GM18498 (cell line): Measurements from ENCODE around the gene SWSAP1.
A peak's percentile ranks its signal among the peaks of the same experiment; 100 is the strongest.
"Not testable (repeated sequence)": the region's sequence is repeated elsewhere in the genome, so short reads cannot be mapped to it uniquely, and the experiment has no call there.

Experiments used
- ATAC-seq: cut with Tn5 transposase; IDR thresholded peaks from one replicate; pipeline ENCODE4 v1.9.1; 2021; ENCODE audit warnings: mild to moderate bottlenecking, moderate library complexity; ENCODE audit not compliant: unreplicated experiment

Gene SWSAP1

GRCh38 chr19:11354102-11354501 lies 20.4 kb upstream of the SWSAP1 start:
- not testable (repeated sequence) for ATAC-seq

- no peak for ATAC-seq
These were observed 19.0 kb upstream of the SWSAP1 start, which contains the start of gene PLPPR2 for GRCh38 chr19:11355160-11356073. TSS of gene PLPPR2 (plus strand) at chr19:11355432. CDS start at chr19:11357674, 2,242 bp downstream.

DNA sequence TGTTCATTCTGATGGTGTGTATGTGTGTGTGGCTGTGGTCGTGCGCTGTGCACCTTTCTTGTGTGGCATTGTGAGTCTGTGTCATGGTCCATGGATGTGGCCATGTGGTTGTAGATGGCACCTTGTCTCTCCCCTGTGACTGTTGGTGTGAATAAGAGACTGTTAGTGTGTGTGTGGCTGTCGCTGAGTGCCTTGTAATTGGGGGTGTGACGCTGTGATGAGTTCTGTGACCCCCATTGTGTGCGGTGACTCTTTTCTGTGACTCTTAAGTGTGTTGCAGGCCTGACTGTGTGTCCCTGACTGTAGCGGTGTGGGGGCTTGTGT lies 18.4 kb upstream of the SWSAP1 start:
- ATAC-seq, result no peak

DNA sequence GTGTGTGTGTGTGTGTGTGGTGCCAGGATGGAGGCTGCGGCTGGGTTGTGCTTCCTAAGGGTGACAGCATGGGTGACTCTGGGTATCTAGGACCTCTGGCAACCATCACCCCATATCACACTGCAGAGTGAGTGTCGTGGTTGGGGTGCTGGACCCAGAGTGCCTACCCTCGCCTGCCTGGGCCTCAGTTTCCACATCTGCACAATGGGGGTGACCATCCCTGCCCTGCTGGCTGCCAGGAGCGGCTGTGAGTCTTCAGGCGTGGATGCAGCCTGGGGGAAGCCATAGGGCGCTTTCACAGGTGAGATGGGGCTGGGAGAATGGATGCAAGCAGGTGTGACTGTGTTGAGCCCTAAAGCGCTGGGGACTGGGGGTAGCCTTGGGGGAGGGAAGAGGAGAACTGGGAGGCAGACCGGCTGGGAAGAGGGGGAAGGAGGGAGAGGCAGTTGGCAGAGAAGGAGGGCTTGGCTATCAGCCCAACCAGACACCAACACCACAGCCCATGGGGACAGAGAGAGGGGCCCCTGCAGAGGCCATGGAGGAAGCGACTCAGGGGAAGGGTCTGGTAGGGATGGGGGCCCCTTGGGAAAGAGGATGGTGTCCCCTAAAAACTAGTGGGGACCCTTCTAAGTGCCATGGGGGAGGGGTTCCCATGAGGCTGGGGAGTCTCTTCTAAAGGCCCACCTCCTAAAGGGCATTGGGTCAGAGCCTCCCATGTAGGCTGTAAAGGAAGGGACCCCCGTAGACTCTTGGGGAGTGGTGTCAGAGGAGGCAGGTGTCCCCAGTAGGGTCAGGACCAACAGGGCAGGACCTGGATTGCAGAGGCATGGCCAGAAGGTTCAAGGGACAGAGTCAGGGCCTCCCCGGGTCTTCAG lies 17.6 kb upstream of the SWSAP1 start:
- ATAC-seq, result no peak

- ATAC-seq, result no peak
These were observed 15.0 kb upstream of the SWSAP1 start for GRCh38 chr19:11359421-11359820.

DNA sequence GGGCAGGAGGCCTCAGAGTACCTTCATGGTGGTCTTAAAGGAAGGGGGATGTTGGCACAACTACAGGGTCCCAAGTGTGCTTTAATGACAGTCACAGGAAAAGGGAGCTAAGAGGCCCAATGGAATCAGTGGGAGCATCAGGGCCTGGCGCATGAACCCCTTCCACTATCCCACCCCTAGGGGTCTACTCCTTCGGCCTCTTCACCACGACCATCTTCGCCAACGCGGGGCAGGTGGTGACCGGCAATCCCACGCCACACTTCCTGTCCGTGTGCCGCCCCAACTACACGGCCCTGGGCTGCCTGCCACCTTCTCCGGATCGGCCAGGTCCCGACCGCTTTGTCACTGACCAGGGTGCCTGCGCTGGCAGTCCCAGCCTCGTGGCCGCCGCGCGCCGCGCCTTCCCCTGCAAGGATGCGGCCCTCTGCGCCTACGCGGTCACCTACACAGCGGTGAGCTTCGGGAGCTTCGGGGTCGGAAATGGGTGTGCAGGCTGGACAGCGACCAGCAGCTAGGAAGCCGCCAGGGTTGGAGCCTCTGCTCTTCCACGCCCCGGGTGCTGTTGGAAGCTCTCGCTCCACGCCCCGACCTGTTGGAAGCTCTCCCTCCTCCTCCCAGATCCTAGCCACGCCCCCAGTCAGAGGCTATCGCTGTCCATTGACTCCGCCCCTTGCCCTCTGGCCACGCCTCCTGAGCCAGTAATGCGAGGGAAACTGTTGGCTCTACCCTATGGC lies 13.3 kb upstream of the SWSAP1 start:
- ATAC-seq, result no peak

GRCh38 chr19:11361771-11362731 lies 12.4 kb upstream of the SWSAP1 start:
- no peak for ATAC-seq

DNA sequence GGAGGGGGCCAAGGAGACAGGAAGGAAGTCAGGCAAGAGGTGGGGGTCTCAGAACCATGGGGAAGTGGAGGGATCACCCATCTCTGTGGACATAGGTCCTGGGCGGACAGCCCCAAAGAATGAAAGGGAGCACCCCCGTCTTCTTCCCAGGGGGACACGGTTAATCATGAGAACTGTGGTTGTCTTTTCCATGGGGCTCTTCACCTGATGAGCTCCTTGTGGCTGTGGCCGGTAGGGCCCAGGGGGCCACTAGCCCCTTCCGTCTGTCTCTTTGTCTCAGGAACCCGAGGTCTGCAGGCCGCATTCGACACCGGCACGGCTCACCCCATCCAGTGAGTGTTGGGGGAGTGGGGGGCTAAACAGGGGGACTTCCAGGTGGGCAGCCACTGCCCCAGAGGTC lies 10.6 kb upstream of the SWSAP1 start:
- no peak for ATAC-seq

GRCh38 chr19:11364296-11364904 lies 10.1 kb upstream of the SWSAP1 start:
- no peak for ATAC-seq

DNA sequence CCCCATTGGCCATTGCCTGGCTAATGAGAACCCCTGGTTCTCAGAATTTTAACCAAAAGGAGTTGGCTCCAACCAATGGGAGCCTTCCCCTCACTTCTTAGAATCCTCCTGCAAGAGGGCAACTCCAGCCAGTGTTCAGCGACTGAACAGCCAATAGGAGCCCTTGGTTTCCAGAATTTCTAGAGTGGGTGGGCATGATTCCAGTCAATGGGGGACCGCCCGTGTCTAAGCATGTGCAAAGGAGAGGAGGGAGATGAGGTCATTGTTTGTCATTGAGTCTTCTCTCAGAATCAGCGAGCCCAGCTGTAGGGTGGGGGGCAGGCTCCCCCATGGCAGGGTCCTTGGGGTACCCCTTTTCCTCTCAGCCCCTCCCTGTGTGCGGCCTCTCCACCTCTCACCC lies 9.5 kb upstream of the SWSAP1 start:
- ATAC-seq, result no peak

DNA sequence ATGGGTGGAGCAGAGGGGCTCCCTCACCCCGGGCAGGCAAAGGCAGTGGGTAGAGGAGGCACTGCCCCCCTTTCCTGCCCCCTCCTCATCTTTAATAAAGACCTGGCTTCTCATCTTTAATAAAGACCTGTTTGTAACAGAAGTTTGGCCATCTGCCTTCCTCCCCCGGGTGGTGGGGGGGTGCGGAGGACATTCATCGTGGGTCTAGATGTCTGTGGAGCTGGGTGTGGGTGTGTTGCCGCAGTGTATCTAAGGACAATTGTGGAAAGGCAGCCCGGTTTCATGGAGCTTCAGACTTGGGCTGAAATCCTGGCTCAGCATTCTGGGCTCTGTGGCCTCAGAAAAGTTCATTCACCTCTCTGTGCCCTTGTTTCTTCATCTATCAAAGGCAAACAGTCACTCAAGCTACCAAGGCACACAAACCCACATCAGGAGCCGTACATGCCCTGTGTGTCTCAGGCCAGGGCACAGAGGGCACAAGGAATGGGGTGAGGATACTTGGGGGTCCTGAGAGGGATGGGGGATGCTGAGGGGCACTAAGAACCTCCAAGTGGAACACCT lies 8.8 kb upstream of the SWSAP1 start:
- ATAC-seq, result no peak

- ATAC-seq, result no peak
These were observed 6.9 kb upstream of the SWSAP1 start for GRCh38 chr19:11367528-11367927.

GRCh38 chr19:11370744-11371143 lies 3.7 kb upstream of the SWSAP1 start:
- no peak for ATAC-seq

- ATAC-seq, result no peak
These were observed 1.1 kb upstream of the SWSAP1 start for GRCh38 chr19:11373166-11373884.

GRCh38 chr19:11373885-11374432 lies 507 bp upstream of the SWSAP1 start:
- no peak for ATAC-seq

DNA sequence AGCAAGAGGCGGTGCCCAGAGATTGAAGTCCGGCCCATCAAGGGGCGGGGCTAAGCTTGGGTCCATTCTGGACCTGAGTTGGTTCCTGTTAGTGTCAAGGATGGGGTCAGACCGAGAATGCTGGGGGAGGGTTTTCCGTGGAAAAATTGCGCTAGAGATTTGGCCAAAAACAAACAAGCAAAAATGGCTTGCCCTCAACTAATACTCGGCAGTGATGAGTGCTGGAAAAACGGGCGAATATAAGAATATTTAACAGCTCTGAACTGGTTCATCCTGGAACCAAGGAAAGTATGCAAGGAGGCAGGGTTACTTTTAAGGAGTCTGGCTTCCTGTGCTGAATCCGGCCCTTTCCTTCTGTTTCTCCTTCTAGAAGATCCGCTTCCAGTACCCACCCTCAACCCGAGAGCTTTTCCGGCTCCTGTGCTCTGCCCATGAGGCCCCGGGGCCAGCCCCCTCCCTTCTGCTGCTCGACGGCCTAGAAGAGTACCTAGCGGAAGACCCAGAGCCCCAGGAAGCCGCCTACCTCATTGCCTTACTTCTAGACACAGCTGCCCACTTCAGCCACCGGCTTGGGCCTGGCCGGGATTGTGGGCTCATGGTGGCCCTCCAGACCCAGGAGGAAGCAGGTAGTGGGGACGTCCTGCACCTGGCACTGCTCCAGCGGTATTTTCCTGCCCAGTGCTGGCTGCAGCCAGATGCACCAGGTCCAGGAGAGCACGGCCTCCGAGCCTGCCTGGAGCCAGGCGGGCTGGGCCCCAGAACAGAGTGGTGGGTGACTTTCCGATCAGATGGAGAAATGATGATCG lies 880 bp downstream of the SWSAP1 start:
- peak; percentile 34 for ATAC-seq

DNA sequence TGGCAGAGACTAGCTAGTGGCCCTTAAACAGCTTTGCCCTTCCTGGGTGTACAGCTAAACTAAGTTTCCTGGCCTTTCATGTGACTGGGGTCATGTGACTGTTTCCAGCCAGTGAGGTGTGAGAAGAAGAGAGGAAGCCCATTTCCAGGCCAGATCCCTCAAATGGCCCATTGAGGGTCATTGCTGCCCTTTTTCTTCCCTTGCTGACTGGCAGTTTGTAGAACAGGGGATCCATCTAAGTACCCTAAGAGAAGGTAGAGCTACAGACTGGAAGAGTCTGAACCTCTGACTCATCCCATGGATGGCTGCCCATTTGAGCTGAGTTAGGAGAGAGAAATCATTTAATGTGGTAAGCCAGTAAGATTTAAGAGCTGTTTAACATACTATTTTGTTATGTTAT lies 2.8 kb downstream of the SWSAP1 start:
- ATAC-seq, result no peak

DNA sequence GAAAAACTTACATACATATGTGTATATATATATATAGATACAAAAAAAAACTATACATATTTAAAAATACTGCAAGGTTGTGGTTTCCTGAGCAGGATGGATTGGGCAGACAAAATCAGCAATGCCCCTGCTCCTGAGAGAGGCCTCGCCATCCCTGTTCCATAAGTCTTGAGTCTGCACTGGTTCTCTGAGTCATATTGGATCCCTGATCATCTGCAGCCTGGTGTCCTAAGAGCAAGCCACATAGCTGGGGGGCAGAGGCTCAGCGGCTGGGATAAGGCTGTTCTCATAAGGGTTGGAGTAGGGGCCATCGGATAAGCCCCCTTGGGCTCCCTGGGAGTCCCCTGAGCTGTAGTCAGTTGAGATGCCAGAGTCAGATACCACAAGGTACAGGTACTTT lies 3.3 kb downstream of the SWSAP1 start:
- ATAC-seq, result no peak
